OCI-LY7 (cell line): Measurements from ENCODE around the gene SMIM24. TPM values are rescaled to one million over a fixed set of nuclear protein-coding genes. Genes with fewer than 3 reads are reported as not detected.

Experiments
- BruUV-seq: library from RNA; stranded (reverse); fragments of 400-500 nt; replicated peaks from 2 replicates; lab custom pipeline; 2021; lab: Mats Ljungman, UMichigan
- CTCF ChIA-PET: fragments of 300-600 bp; sonication (Branson Sonifier 250); formaldehyde crosslinking; loops from one replicate; lab custom pipeline; 2022; ENCODE audit warnings: antibody characterized with exemption; ENCODE audit not compliant: unreplicated experiment; lab: Charles Lee
- POLR2A ChIA-PET: fragments of 300-600 bp; sonication (Branson Sonifier 250); formaldehyde crosslinking; loops from one replicate; lab custom pipeline; 2022; ENCODE audit warnings: antibody characterized with exemption; lab: Charles Lee
- DNase-seq: peaks from one replicate; pipeline ENCODE4 v3.0.0-alpha.2; 2015; ENCODE audit warnings: low spot score
- H2AFZ ChIP-seq: fragments of 200-600 bp; sonication (generic), shearing (Covaris generic); 2 replicates; pipeline ENCODE4 v1.6.1; 2014; ENCODE audit warnings: mild to moderate bottlenecking, antibody characterized with exemption, low read length, moderate library complexity
- H3K27ac ChIP-seq: fragments of 200-600 bp; sonication (generic); 2 replicates; pipeline ENCODE4 v1.5.1; 2014; ENCODE audit warnings: mixed run types, low read depth, mild to moderate bottlenecking, moderate library complexity, low read length, inconsistent platforms; ENCODE audit not compliant: poor library complexity, severe bottlenecking
- H3K36me3 ChIP-seq: fragments of 200-600 bp; sonication (generic); 2 replicates; pipeline ENCODE4 v1.6.1; 2014; ENCODE audit warnings: mild to moderate bottlenecking, antibody characterized with exemption, low read length, moderate library complexity, mixed read lengths; ENCODE audit not compliant: insufficient read depth
- H3K4me1 ChIP-seq: fragments of 200-600 bp; sonication (generic); 2 replicates; pipeline ENCODE4 v1.5.1; 2014; ENCODE audit warnings: mild to moderate bottlenecking, low read length; ENCODE audit not compliant: insufficient read depth, poor library complexity, severe bottlenecking
- H3K4me2 ChIP-seq: fragments of 200-600 bp; sonication (generic); 2 replicates; pipeline ENCODE4 v1.6.1; 2014; ENCODE audit warnings: mild to moderate bottlenecking, low read length
- H3K4me3 ChIP-seq: fragments of 200-600 bp; sonication (generic); 2 replicates; pipeline ENCODE4 v1.5.1; 2014; ENCODE audit warnings: mild to moderate bottlenecking, low read depth, low read length; ENCODE audit not compliant: poor library complexity, severe bottlenecking
- H3K79me2 ChIP-seq: fragments of 200-600 bp; sonication (generic); 2 replicates; pipeline ENCODE4 v1.6.1; 2016; ENCODE audit warnings: low read depth, mild to moderate bottlenecking, low read length, moderate library complexity, mixed read lengths; ENCODE audit not compliant: insufficient read depth
- H3K9me2 ChIP-seq: fragments of 200-600 bp; sonication (generic); 2 replicates; pipeline ENCODE4 v1.6.1; 2016; ENCODE audit warnings: mild to moderate bottlenecking, low read length, mixed read lengths; ENCODE audit not compliant: insufficient read depth
- H3K9me3 ChIP-seq: fragments of 200-600 bp; sonication (generic); 2 replicates; pipeline ENCODE4 v1.6.1; 2014; ENCODE audit warnings: mild to moderate bottlenecking, mixed run types, low read length, mixed read lengths
- H4K20me1 ChIP-seq: fragments of 200-600 bp; sonication (generic); 2 replicates; pipeline ENCODE4 v1.6.1; 2014; ENCODE audit warnings: mild to moderate bottlenecking, antibody characterized with exemption, low read length, moderate library complexity, mixed read lengths; ENCODE audit not compliant: insufficient read depth
- CTCF ChIP-seq: fragments of 200-600 bp; sonication (generic); conservative IDR thresholded peaks from 2 replicates; pipeline ENCODE4 v1.5.1; 2014; ENCODE audit warnings: mild to moderate bottlenecking, antibody characterized with exemption, low read length, moderate library complexity, mixed read lengths
- EZH2phosphoT487 ChIP-seq: fragments of 200-600 bp; sonication (generic); IDR thresholded peaks from 2 replicates; pipeline ENCODE4 v1.6.1; 2018; ENCODE audit warnings: low read depth, borderline replicate concordance, mild to moderate bottlenecking, mixed run types, antibody characterized with exemption, low read length, moderate library complexity, mixed read lengths
- intact Hi-C: fragments of 100-400 bp; cut with micrococcal nuclease; formaldehyde crosslinking; loops from one replicate; pipeline ENCODE4 v1.10.0; 2022; ENCODE audit not compliant: unreplicated experiment
- total RNA-seq, 2 experiments: library from RNA; depleted of rRNA in 1 of 2; stranded (reverse); fragments of >200 nt in 1 of 2; shearing (Covaris generic) in 1 of 2; gene quantifications; 2 replicates each; pipeline ENCODE4 v1.2.3, GENCODE V29; 2014 to 2022

SMIM24 gene
- total RNA-seq, 2 experiments from 2014 or later, result 6.8 to 9.9 TPM

DNA sequence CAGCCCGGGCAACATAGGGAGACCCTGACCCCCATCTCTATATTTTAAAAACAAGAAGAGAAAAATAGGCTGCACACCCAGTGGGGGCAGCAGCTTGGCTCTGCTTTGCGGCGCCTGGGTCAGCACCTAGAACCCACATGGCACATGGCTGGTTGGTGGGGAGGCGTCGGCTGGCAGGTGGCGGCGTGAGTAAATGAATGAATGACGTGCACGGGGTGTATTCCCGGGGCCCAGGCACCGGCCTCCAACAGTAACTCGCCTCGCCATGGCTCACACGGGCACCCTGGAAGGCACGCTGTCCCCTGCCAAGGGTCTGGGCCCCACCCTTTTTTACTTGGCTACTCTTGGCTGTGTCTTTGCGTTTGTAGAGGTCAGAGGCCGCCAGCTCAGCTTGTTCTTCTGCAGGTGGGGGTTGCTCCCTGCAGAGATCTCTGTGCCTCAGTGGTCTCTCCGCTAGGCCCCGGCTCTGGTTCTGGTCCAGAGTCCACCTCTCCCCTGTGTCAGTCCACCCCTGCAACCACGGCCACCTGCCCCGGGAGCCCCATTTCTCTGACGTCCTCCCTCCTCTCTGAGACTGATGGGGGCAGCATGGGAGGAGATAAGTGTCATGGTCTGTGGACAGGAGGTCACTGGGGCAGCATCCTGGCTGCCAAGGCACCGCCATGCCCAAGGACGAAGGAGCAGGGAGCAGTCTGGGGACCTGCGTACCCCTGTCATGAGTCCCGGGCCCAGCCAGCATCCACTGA is 31.4 kb upstream of the SMIM24 start:
- H3K4me2 ChIP-seq, result no peak overlapping the region
- H3K4me3 ChIP-seq, result no peak overlapping the region
- H4K20me1 ChIP-seq, result peaks cover 3% of the 10 kb centered on the region; the same call in 1 of the 2 replicates
- no peaks in the 10 kb centered on the region for H3K9me3 ChIP-seq
- no TSS peak for BruUV-seq
- no peak overlapping the region for H3K27ac ChIP-seq
- peaks cover 20% of the 10 kb centered on the region for H3K4me1 ChIP-seq
- H3K36me3 ChIP-seq, result peaks cover 33% of the 10 kb centered on the region; the same call in 1 of the 2 replicates
- intact Hi-C loops, result no loop called here
- H3K79me2 ChIP-seq, result peaks cover 27% of the 10 kb centered on the region
- no peak for DNase-seq
- H3K9me2 ChIP-seq, result no peaks in the 10 kb centered on the region
- TF ChIP-seq CTCF, result no peak
- TF ChIP-seq EZH2phosphoT487, result no peak
- H2AFZ ChIP-seq, result no peak overlapping the region
- ChIA-PET CTCF (no interaction called here), POLR2A (no interaction called here)

- H3K9me3 ChIP-seq, result no peaks in the 10 kb centered on the region
- peaks cover 33% of the 10 kb centered on the region; the same call in 1 of the 2 replicates for H3K36me3 ChIP-seq
- ChIA-PET CTCF (no interaction called here), POLR2A (no interaction called here)
- H3K79me2 ChIP-seq, result peaks cover 31% of the 10 kb centered on the region
- no peak overlapping the region for H3K27ac ChIP-seq
- DNase-seq, result no peak
- TF ChIP-seq CTCF (no peak), EZH2phosphoT487 (no peak)
- no TSS peak for BruUV-seq
- H3K4me1 ChIP-seq, result peaks cover 10% of the 10 kb centered on the region
- H3K9me2 ChIP-seq, result no peaks in the 10 kb centered on the region
- peaks cover 3% of the 10 kb centered on the region; the same call in 1 of the 2 replicates for H4K20me1 ChIP-seq
- intact Hi-C loops, result no loop called here
- no peak overlapping the region for H3K4me3 ChIP-seq
- no peak overlapping the region for H2AFZ ChIP-seq
- H3K4me2 ChIP-seq, result no peak overlapping the region
Observed at GRCh38 chr19:3510727-3511126, 30.4 kb upstream of the SMIM24 start.

DNA sequence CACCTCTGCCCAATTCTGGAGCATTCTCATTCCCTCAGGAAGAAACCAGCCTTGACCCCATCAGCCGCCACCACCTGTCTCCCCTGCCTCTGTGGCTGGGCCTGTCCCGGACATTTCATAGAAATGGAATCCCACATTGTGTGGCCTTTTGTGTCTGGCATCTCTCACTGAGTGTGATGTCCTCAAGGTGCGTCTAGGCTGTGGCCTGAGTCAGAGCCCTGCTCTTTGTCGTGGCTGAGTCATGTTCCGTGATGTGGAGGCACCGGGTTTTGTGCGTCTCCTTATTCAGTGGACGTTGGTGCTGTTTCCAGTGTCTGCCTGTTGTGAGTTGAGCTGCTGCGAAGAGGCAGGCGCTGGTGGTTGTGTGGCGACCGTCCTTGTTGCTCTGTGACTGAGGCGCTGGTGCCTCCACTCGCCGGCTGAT is 29.3 kb upstream of the SMIM24 start:
- ChIA-PET CTCF (no interaction called here), POLR2A (no interaction called here)
- Histone ChIP-seq H3K4me2 (no peak overlapping the region), H2AFZ (no peak overlapping the region), H4K20me1 (peaks cover 3% of the 10 kb centered on the region; the same call in 1 of the 2 replicates), H3K36me3 (peaks cover 33% of the 10 kb centered on the region; the same call in 1 of the 2 replicates), H3K27ac (no peak overlapping the region), H3K4me1 (peaks cover 18% of the 10 kb centered on the region), H3K9me2 (no peaks in the 10 kb centered on the region), H3K79me2 (peaks cover 31% of the 10 kb centered on the region), H3K9me3 (no peaks in the 10 kb centered on the region), H3K4me3 (no peak overlapping the region)
- TF ChIP-seq EZH2phosphoT487 (no peak), CTCF (no peak)
- intact Hi-C loops, result loop anchor here (5.0 kb wide), 1 partner anchor 63 kb away; the partner anchor contains the start of gene HMG20B
- DNase-seq, result no peak
- BruUV-seq, result no TSS peak
